Natural killer cell (primary cell): ENCODE measurements around the gene OS9. TPM values are rescaled to one million over a fixed set of nuclear protein-coding genes. Genes with fewer than 3 reads are reported as not detected.

Experiments
- ATAC-seq, 3 donors: fragments of 150-1000 bp in 2 of 3; fragments of 200-7000 bp in 1 of 3; cut with Tn5 transposase; 1 replicate in 1 of 3; 2 replicates in 2 of 3; pipeline ENCODE4 v1.10.0; 2021; ENCODE audit warnings: mild to moderate bottlenecking in 2 of 3, moderate library complexity in 2 of 3
- DNase-seq, 2 donors: peaks; one replicate each; pipeline versions ENCODE4 v3.0.0 to v3.0.0-alpha.2; 2013 to 2021; ENCODE audit warnings: mixed read lengths in 1 of 2
- H3K27ac ChIP-seq: one replicate; pipeline ENCODE4 v1.5.1; 2013; ENCODE audit warnings: mild to moderate bottlenecking, low read length
- H3K27me3 ChIP-seq: one replicate; pipeline ENCODE4 v1.6.1; 2013; ENCODE audit warnings: low read length; ENCODE audit not compliant: control insufficient read depth, insufficient read depth
- H3K36me3 ChIP-seq: one replicate; pipeline ENCODE4 v1.6.1; 2013; ENCODE audit warnings: low read length; ENCODE audit not compliant: control insufficient read depth, insufficient read depth
- H3K4me1 ChIP-seq: one replicate; pipeline ENCODE4 v1.6.1; 2013; ENCODE audit warnings: low read length; ENCODE audit not compliant: control insufficient read depth, insufficient read depth
- H3K4me3 ChIP-seq: one replicate; pipeline ENCODE4 v1.5.1; 2013; ENCODE audit warnings: low read length
- H3K9me3 ChIP-seq: one replicate; pipeline ENCODE4 v1.6.1; 2013; ENCODE audit warnings: low read length; ENCODE audit not compliant: control insufficient read depth, insufficient read depth
- H3K27ac Mint-ChIP-seq, 2 donors: one replicate each; pipeline ENCODE4 v1.8.0; 2022; ENCODE audit warnings: mild to moderate bottlenecking in 2 of 2, mixed read lengths in 2 of 2, moderate library complexity in 1 of 2
- H3K27me3 Mint-ChIP-seq, 2 donors: one replicate each; pipeline ENCODE4 v1.8.0; 2022; ENCODE audit warnings: low read depth in 2 of 2, mixed read lengths in 2 of 2
- H3K36me3 Mint-ChIP-seq: one replicate; pipeline ENCODE4 v1.8.0; 2022; ENCODE audit warnings: mixed read lengths
- H3K4me1 Mint-ChIP-seq, 2 donors: one replicate each; pipeline ENCODE4 v1.8.0; 2022; ENCODE audit warnings: mixed read lengths in 2 of 2
- H3K4me3 Mint-ChIP-seq: one replicate; pipeline ENCODE4 v1.8.0; 2022; ENCODE audit warnings: mild to moderate bottlenecking, moderate library complexity, mixed read lengths
- H3K9me3 Mint-ChIP-seq, 2 donors: one replicate each; pipeline ENCODE4 v1.8.0; 2022; ENCODE audit warnings: mixed read lengths in 2 of 2
- CTCF ChIP-seq: fragments of 200-600 bp; IDR thresholded peaks from one replicate; pipeline ENCODE4 v1.8.0; 2022; ENCODE audit warnings: antibody characterized with exemption
- WGBS: methylation state at CpG from one replicate; pipeline ENCODE4 v1.1.7; 2013; ENCODE audit warnings: missing lambda C conversion rate; ENCODE audit not compliant: insufficient coverage; 5-methylcytosine and 5-hydroxymethylcytosine counted together
- intact Hi-C: fragments of 100-400 bp; cut with micrococcal nuclease; formaldehyde crosslinking; loops from one replicate; pipeline ENCODE4 v1.14.2; 2022
- total RNA-seq, 4 donors: library from RNA; stranded (reverse); fragments of 120-200 nt in 1 of 4; gene quantifications; one replicate each; pipeline versions ENCODE4 v1.2.3 to v1.2.4, GENCODE V29; 2013 to 2022

OS9 gene
- total RNA-seq, 3 donors from 2014 or later (not counting 1 experiment from before 2014, with no cell fraction given) = 185 to 221 (median 198) TPM

DNA sequence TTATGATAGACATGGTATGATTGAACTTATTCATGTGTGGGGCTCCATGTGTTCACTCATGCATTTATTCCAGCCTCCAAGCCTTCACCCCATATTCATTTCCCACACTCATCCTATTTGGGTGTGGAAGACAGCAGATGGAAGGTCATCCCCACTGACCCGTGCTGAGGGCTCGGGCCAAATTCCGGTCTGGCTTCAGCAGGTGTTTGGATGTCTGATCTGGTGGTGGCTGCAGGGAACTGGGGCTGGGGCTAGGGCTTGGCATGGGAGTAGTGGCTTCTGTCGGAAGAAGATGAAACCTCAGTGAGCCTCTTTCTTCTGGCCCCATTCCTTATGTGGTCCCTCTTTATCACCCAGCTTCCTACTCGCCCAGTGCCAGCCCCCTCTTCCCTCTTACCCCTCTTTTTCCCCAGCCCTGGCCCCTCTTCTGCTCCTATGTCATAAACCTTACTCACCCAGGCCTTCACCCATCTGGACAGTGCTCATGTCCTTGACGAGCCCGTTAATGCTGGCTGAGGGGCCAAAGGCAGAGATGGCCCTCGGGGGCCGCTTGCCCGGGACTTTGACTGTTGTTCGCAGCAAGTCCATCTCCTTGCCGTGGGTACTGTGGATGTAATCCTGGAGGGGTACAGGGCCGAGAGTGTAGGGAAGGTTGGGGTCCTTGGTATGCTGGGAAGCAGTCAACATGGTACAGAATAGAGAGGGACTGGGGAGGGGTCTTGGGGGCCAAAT is 36.6 kb downstream of the OS9 start:
- H3K4me1 Mint-ChIP-seq = peaks cover 10 to 22% of the 10 kb centered on the region in 2 donors
- H3K9me3 ChIP-seq = no peaks in the 10 kb centered on the region
- intact Hi-C loops = no loop called here
- no peak for TF ChIP-seq CTCF
- H3K9me3 Mint-ChIP-seq = no peaks in the 10 kb centered on the region
- no peak for ATAC-seq
- no peak overlapping the region for H3K4me3 ChIP-seq
- no peak overlapping the region for H3K27ac ChIP-seq
- no peak for DNase-seq
- H3K36me3 Mint-ChIP-seq = peaks cover 7% of the 10 kb centered on the region
- H3K27me3 ChIP-seq = no peaks in the 10 kb centered on the region
- 97% methylated on average over 13 of the region's 13 CpGs for WGBS
- no peaks in the 10 kb centered on the region for H3K4me1 ChIP-seq
- peak overlapping the region in 1 of 2 donors; percentile 32 for H3K27ac Mint-ChIP-seq
- no peaks in the 10 kb centered on the region for H3K27me3 Mint-ChIP-seq
- peaks cover 86% of the 10 kb centered on the region for H3K36me3 ChIP-seq
- H3K4me3 Mint-ChIP-seq = no peak overlapping the region

DNA sequence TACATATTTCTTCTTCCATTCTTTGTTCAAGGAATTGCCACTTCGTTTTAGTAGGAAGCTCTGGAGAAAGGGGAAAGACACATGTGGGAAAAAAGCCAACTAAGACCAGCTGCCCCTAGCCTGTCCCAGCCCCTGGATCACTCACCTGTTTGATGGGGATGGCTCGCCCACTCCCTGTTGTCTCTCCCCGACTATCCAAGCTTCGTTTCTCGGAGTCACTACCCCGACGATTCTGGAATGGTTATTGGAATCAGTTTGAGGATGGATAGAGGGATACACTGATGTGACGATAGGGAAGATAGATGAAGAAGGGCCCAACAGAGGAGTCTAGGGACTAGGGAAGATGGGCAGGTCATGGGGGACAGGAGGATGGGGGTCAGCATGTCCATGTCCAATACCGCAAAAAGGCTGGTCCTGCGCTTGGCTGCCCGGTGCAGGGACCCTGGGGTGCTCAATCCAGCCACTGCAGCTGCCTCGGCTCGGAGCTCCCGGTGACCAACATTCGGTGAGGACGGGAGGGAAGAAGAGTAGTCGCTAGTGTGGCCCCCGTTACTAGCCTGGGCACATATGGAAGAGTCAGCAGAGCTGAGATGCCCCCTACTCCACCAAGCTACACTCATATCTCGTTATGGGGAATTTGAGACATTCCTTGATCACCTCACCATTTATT is 37.6 kb downstream of the OS9 start:
- Histone ChIP-seq H3K27ac (no peak overlapping the region), H3K4me1 (no peaks in the 10 kb centered on the region), H3K4me3 (no peak overlapping the region), H3K27me3 (no peaks in the 10 kb centered on the region), H3K36me3 (peaks cover 85% of the 10 kb centered on the region), H3K9me3 (no peaks in the 10 kb centered on the region)
- H3K27me3 Mint-ChIP-seq = no peaks in the 10 kb centered on the region
- no peak for TF ChIP-seq CTCF
- H3K9me3 Mint-ChIP-seq = no peaks in the 10 kb centered on the region
- ATAC-seq = no peak
- 97% methylated on average over 16 of the region's 19 CpGs for WGBS
- no peak for DNase-seq
- H3K4me3 Mint-ChIP-seq = no peak overlapping the region
- peak overlapping the region in 1 of 2 donors; percentile 32 for H3K27ac Mint-ChIP-seq
- H3K36me3 Mint-ChIP-seq = peaks cover 7% of the 10 kb centered on the region
- intact Hi-C loops = no loop called here
- H3K4me1 Mint-ChIP-seq = peaks cover 13 to 23% of the 10 kb centered on the region in 2 donors

GRCh38 chr12:57732270-57732669 is 38.3 kb downstream of the OS9 start:
- no peaks in the 10 kb centered on the region for H3K9me3 Mint-ChIP-seq
- no peak overlapping the region for H3K4me3 Mint-ChIP-seq

More at GRCh38 chr12:57732270-57732669, 38.3 kb downstream of the OS9 start:
- Histone ChIP-seq H3K9me3 (no peaks in the 10 kb centered on the region), H3K4me3 (no peak overlapping the region), H3K27me3 (no peaks in the 10 kb centered on the region), H3K27ac (no peak overlapping the region), H3K4me1 (no peaks in the 10 kb centered on the region), H3K36me3 (peaks cover 86% of the 10 kb centered on the region)
- H3K4me1 Mint-ChIP-seq = peaks cover 18 to 29% of the 10 kb centered on the region in 2 donors
- H3K36me3 Mint-ChIP-seq = peaks cover 7% of the 10 kb centered on the region
- no peak for TF ChIP-seq CTCF
- no peak overlapping the region for H3K27ac Mint-ChIP-seq
- no peaks in the 10 kb centered on the region for H3K27me3 Mint-ChIP-seq
- no peak for ATAC-seq
- intact Hi-C loops = no loop called here
- DNase-seq = no peak
- 98% methylated on average over 4 of the region's 4 CpGs for WGBS
